Measurements from ENCODE around the gene CPNE7. TPM values are rescaled to one million over a fixed set of nuclear protein-coding genes. Genes with fewer than 3 reads are reported as not detected.

The CPNE7 gene
- total and polyA plus RNA-seq, 10 of the 15 experiments (the other 5 are each of a cell fraction or from before 2014, with no cell fraction given) = 0.29 to 46.9 (median 17.5) TPM

DNA sequence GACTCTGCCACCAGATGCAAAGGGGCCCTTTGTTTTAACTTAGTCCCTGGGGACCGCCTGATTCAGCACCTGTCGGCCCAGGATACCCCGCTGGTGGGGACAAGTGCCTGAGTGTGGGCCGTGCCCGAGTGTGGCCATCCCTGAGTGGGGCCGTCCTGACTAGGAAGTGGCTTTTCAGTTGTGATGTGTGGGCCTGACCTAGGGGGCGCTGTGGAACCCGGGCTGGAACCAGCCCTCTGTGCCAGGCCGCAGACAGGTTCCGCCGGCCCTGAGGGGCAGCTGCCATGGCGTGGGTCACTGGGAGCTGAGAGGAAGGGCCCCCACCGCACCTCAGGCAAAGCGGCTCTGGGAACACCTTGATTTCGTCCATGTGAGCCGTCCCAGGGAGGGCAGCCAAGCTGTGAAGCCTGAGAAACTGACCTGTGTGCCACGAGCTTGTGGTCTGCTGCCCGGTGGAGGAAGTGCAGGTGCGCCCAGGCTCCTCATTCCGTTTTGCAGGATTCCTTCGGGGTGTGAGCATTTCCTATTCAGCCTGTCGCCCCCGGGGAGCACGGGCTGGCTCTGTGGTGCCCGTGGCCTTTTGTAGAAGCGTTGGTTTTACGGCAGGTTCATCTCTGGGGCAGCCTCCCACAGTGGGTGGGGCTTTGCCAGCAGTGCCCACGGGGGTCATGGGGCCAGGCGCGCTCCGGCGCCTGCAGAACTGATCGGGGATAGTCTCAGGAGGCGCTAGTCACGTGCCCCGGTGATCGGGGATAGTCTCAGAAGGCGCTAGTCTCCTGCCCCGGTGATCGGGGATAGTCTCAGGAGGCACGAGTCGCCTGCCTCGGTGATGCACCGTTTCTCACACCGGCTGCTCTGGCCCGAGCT lies 9.8 kb upstream of the CPNE7 start:
- H3K79me2 ChIP-seq (ENCODE audit: control insufficient read depth, insufficient read depth, low read length) = peaks cover 32% of the 10 kb centered on the region
- DNase-seq (ENCODE audit: low read depth, low spot score) (no peak), FAIRE-seq (no peak), ATAC-seq (peak; percentile 64)
- SMC1A ChIA-PET (ENCODE audit: uncharacterized antibody, unreplicated experiment) = interaction anchor here (1.0 kb wide), 1 partner anchor 325 kb away, joined by 3 read pairs; no protein-coding TSS in a partner anchor
- peak overlapping the region; percentile 89; the same call in 1 of the 2 replicates for H3K4me3 ChIP-seq
- peak overlapping the region; percentile 80 for H3K4me2 ChIP-seq (ENCODE audit: control insufficient read depth, insufficient read depth)
- CTCF ChIA-PET = interaction anchor here (0.6 to 1.0 kb wide), 2 partner anchors 76 to 121 kb away, joined by 3 to 4 read pairs; partner anchors contain the start of gene CDK10
- H3K4me1 ChIP-seq (ENCODE audit: control insufficient read depth, insufficient read depth, low read length) = peaks cover 25% of the 10 kb centered on the region
- in situ Hi-C loops (cut with MboI) (no loop called here), intact Hi-C loops (cut with micrococcal nuclease; ENCODE audit: unreplicated experiment) (no loop called here)
- no peaks in the 10 kb centered on the region for H3K9me3 ChIP-seq (replicated peaks; ENCODE audit: control insufficient read depth, insufficient read depth, low read length)
- peaks cover 29% of the 10 kb centered on the region for H4K20me1 ChIP-seq (ENCODE audit: control insufficient read depth, insufficient read depth)
- POLR2A ChIA-PET = no interaction called here
- no peak overlapping the region for H3K27ac ChIP-seq (ENCODE audit: control insufficient read depth, insufficient read depth)
- no TSS peak for BruUV-seq (replicated peaks)
- peak overlapping the region; percentile 15; the same call in 1 of the 2 replicates for H3K9ac ChIP-seq (ENCODE audit: control insufficient read depth, insufficient read depth, low read length)
- no peaks in the 10 kb centered on the region for H3K27me3 ChIP-seq (replicated peaks in 1 of 2; ENCODE audit: control insufficient read depth in 2 of 2, insufficient read depth in 2 of 2, low read length in 1 of 2)
- peak overlapping the region; percentile 30; the same call in 1 of the 2 replicates for H2AFZ ChIP-seq (ENCODE audit: control insufficient read depth, low read depth, low read length)
- peaks cover 22 to 25% of the 10 kb centered on the region in 2 experiments for H3K36me3 ChIP-seq (ENCODE audit: control insufficient read depth in 2 of 2, insufficient read depth in 2 of 2, low read length in 1 of 2)
- RAD21 ChIA-PET (ENCODE audit: unreplicated experiment) = no interaction called here
- WGBS (ENCODE audit: insufficient coverage, insufficient replicate concordance, low lambda C conversion rate, missing lambda C conversion rate) = 1% methylated on average over 46 of the region's 46 CpGs
- TF ChIP-seq MYC (IDR thresholded peaks at IDR 0.05; ENCODE audit: insufficient read depth, insufficient read length, insufficient replicate concordance, low read length, severe bottlenecking) = no peak
- TF ChIP-seq, protein P1, sequence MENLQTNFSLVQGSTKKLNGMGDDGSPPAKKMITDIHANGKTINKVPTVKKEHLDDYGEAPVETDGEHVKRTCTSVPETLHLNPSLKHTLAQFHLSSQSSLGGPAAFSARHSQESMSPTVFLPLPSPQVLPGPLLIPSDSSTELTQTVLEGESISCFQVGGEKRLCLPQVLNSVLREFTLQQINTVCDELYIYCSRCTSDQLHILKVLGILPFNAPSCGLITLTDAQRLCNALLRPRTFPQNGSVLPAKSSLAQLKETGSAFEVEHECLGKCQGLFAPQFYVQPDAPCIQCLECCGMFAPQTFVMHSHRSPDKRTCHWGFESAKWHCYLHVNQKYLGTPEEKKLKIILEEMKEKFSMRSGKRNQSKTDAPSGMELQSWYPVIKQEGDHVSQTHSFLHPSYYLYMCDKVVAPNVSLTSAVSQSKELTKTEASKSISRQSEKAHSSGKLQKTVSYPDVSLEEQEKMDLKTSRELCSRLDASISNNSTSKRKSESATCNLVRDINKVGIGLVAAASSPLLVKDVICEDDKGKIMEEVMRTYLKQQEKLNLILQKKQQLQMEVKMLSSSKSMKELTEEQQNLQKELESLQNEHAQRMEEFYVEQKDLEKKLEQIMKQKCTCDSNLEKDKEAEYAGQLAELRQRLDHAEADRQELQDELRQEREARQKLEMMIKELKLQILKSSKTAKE (IDR thresholded peaks at IDR 0.05; ENCODE audit: low read depth, poor library complexity, severe bottlenecking) = no peak
- no peak for TF ChIP-seq PAX8 (IDR thresholded peaks at IDR 0.05)
- 0 out of 2 replicates have a peak, but pooled peaks have one; percentile 10 for TF ChIP-seq CREB1 (IDR thresholded peaks at IDR 0.05; ENCODE audit: low read depth)
- no peak for TF ChIP-seq MTA2 (IDR thresholded peaks at IDR 0.05; ENCODE audit: low read depth)
- 0 out of 2 replicates have a peak, but pooled peaks have one; percentile 33 for TF ChIP-seq ZBED1 (IDR thresholded peaks at IDR 0.05; ENCODE audit: borderline replicate concordance)
- no peak for TF ChIP-seq CEBPB (IDR thresholded peaks at IDR 0.05; ENCODE audit: borderline replicate concordance in 1 of 2, low read depth in 2 of 2, low read length in 2 of 2)
- TF ChIP-seq, protein P2, sequence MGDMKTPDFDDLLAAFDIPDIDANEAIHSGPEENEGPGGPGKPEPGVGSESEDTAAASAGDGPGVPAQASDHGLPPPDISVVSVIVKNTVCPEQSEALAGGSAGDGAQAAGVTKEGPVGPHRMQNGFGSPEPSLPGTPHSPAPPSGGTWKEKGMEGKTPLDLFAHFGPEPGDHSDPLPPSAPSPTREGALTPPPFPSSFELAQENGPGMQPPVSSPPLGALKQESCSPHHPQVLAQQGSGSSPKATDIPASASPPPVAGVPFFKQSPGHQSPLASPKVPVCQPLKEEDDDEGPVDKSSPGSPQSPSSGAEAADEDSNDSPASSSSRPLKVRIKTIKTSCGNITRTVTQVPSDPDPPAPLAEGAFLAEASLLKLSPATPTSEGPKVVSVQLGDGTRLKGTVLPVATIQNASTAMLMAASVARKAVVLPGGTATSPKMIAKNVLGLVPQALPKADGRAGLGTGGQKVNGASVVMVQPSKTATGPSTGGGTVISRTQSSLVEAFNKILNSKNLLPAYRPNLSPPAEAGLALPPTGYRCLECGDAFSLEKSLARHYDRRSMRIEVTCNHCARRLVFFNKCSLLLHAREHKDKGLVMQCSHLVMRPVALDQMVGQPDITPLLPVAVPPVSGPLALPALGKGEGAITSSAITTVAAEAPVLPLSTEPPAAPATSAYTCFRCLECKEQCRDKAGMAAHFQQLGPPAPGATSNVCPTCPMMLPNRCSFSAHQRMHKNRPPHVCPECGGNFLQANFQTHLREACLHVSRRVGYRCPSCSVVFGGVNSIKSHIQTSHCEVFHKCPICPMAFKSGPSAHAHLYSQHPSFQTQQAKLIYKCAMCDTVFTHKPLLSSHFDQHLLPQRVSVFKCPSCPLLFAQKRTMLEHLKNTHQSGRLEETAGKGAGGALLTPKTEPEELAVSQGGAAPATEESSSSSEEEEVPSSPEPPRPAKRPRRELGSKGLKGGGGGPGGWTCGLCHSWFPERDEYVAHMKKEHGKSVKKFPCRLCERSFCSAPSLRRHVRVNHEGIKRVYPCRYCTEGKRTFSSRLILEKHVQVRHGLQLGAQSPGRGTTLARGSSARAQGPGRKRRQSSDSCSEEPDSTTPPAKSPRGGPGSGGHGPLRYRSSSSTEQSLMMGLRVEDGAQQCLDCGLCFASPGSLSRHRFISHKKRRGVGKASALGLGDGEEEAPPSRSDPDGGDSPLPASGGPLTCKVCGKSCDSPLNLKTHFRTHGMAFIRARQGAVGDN (IDR thresholded peaks at IDR 0.05) = peak; percentile 28; the same call in 1 of the 2 replicates
- TF ChIP-seq KLF5 (IDR thresholded peaks at IDR 0.05; ENCODE audit: partially characterized antibody) = no peak
- TF ChIP-seq, protein P3, sequence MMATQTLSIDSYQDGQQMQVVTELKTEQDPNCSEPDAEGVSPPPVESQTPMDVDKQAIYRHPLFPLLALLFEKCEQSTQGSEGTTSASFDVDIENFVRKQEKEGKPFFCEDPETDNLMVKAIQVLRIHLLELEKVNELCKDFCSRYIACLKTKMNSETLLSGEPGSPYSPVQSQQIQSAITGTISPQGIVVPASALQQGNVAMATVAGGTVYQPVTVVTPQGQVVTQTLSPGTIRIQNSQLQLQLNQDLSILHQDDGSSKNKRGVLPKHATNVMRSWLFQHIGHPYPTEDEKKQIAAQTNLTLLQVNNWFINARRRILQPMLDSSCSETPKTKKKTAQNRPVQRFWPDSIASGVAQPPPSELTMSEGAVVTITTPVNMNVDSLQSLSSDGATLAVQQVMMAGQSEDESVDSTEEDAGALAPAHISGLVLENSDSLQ (IDR thresholded peaks at IDR 0.05) = no peak
- peak; percentile 90 to 95 for TF ChIP-seq BHLHE40 (IDR thresholded peaks at IDR 0.05; ENCODE audit: borderline replicate concordance in 1 of 2, low read depth in 2 of 2, low read length in 1 of 2)
- no peak for TF ChIP-seq NR2C2 (IDR thresholded peaks at IDR 0.05; ENCODE audit: borderline replicate concordance, control insufficient read depth, insufficient read length, low read depth)
- TF ChIP-seq CBFB (IDR thresholded peaks at IDR 0.05; ENCODE audit: low read depth) = peak; percentile 40; the same call in 1 of the 2 replicates
- TF ChIP-seq NR2F1 (conservative IDR thresholded peaks at IDR 0.05) = peak; percentile 77
- TF ChIP-seq HDAC6 (IDR thresholded peaks at IDR 0.05; ENCODE audit: unreplicated experiment) = no peak
- TF ChIP-seq HDAC2 (IDR thresholded peaks at IDR 0.05) = no peak

Data from GM12878 (cell line).